Vagina (tissue), 2 donors: ENCODE results near the gene UNC13B.

Source experiments
- POLR2A ChIP-seq, 2 donors: fragments of 450-650 bp; IDR thresholded peaks; one replicate each; pipeline ENCODE4 v1.6.1; 2017; ENCODE audit warnings: antibody characterized with exemption in 2 of 2, mild to moderate bottlenecking in 2 of 2, moderate library complexity in 2 of 2
- TF ChIP-seq, protein P1 (sequence below), 3 experiments: fragments of 450-650 bp in 2 of 3; fragments of 200-600 bp in 1 of 3; sonication (generic) in 1 of 3; IDR thresholded peaks; one replicate each; pipeline ENCODE4 v1.5.1; 2017 to 2019; ENCODE audit warnings: antibody characterized with exemption in 3 of 3, mild to moderate bottlenecking in 2 of 3, moderate library complexity in 2 of 3

DNA sequence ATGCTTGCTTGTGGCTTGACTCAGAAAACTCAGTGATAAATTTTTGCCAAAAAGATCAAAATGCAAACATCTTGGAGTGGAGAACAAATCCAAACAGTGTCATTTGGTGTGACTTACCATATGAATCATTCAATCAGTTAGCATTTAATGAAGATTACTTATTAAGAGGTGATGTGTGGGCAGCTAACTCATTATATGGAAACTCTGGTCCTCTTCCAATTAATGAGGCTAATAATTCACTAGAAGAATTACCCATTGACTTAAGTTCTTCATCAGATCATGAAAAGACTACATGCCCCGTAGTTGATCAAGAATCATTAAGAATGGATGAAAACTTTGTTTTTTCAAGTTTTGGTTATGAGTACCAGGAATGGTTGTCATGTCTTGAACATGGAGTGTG lies 141.8 kb downstream of the UNC13B start:
- TF ChIP-seq, protein P1, sequence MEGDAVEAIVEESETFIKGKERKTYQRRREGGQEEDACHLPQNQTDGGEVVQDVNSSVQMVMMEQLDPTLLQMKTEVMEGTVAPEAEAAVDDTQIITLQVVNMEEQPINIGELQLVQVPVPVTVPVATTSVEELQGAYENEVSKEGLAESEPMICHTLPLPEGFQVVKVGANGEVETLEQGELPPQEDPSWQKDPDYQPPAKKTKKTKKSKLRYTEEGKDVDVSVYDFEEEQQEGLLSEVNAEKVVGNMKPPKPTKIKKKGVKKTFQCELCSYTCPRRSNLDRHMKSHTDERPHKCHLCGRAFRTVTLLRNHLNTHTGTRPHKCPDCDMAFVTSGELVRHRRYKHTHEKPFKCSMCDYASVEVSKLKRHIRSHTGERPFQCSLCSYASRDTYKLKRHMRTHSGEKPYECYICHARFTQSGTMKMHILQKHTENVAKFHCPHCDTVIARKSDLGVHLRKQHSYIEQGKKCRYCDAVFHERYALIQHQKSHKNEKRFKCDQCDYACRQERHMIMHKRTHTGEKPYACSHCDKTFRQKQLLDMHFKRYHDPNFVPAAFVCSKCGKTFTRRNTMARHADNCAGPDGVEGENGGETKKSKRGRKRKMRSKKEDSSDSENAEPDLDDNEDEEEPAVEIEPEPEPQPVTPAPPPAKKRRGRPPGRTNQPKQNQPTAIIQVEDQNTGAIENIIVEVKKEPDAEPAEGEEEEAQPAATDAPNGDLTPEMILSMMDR (IDR thresholded peaks at IDR 0.05), result no peak
- no peak for TF ChIP-seq POLR2A (IDR thresholded peaks at IDR 0.05)
